22Rv1 (cell line): ENCODE results near the gene MCOLN3.

Experiments
- CTCF ChIP-seq: fragments of 450-650 bp; IDR thresholded peaks from 2 replicates; pipeline ENCODE4 v1.5.1; 2017; ENCODE audit warnings: mild to moderate bottlenecking
- ZFX ChIP-seq: fragments of 450-650 bp; IDR thresholded peaks from 2 replicates; pipeline ENCODE4 v1.6.1; 2017; ENCODE audit warnings: antibody characterized with exemption, borderline replicate concordance

DNA sequence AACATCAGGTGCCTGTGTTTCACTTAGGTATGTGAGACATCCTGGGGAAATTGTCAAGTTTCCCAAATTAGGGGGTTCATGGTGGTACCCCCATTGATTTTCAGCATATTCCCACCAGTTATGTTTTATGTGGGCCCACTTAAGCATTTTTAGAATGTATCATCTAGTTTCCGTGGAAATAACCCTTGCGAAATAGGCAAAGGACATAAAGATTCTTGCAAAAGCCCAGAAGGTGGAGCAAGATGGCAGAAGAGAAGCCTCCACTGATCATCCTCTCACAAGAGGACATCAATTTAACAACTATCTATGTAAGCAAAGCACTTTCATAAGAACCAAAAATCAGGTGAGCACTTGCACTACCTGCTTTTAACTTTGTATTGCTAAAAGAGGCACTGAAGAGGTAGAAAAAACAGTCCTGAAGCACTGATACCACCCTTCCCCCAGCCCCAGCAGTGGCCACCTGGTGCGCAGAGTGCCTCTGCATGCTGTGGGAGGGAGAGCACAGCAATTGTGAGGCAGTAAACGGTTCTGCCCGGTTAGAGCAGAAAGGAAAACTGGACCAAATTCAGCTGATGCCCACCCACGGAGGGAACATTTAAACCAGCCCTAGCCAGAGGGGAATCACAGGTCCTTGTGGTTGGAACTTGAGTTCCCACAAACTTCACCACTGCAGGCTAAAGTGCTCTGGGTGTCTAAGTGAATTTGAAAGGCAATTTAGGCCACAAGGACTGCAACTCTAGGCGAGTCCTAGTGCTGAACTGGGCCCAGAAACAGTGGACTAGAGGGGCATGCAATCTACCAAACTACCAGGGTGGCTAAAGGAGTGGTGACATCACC, 74.6 kb downstream of the MCOLN3 start:
- TF ChIP-seq CTCF (no peak), ZFX (no peak)
